Subcutaneous adipose tissue (tissue), 4 donors: ENCODE measurements around the gene LIX1L. TPM values are rescaled to one million over a fixed set of nuclear protein-coding genes. Genes with fewer than 3 reads are reported as not detected.

Experiments
- CTCF ChIP-seq: fragments of 450-650 bp; IDR thresholded peaks from one replicate; pipeline ENCODE4 v1.5.1; 2016; ENCODE audit warnings: low read depth, mild to moderate bottlenecking, control low read depth, antibody characterized with exemption, moderate library complexity
- total RNA-seq, 4 donors: library from RNA; depleted of rRNA; stranded (reverse); fragments of >200 nt; gene quantifications; one replicate each; pipeline ENCODE4 v1.1.0, GENCODE V29; 2016

Gene LIX1L
- 10 to 100 TPM; 21.4 to 26.4 (median 22.5) TPM for total RNA-seq

DNA sequence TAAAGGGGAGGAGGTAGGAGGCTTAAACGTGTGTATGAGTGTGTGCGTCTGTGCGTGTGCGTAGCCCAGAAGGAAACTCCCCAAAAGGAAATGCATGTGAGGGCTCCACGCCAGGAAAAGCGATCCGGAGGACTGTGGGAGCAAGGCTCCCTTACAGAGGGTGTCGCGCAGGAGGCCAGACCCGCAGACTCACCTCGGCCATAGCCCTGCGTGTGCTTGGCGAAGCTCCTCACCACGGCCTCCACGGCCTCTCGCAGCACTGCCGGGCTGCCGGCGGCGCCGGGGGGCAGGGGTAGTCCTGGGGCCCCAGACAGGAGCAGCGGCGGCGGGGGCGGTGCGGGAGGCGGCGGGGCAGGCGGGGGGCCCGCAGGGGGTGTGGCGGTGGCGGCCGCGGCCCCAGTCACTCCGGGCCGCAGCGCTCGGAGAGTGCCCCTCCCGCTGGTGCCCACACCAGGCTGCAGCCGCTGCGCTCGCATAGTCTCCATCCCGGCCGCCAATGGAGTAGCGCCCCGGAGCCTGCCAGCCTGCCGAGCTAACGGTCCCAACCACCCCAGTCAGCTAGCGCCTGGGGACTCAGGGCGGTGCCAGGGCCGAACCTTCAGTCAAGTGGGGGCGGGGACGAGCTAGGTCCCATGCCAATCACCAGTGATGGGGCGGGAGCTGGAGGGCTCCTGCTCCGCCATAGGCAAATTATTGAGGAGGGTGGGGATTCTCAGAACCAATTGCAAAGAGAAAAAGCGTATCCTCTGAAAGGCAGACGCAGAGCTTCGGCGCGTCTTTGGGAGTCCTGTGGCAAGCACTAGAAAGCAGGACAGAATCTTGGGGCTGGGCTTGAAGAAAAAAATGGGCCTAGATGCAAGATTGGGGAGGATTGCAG, at the start of gene LIX1L:
LIX1L (minus strand) TSS at position 575 of the 877 bp plus-strand sequence; CDS start at position 485, 90 bp downstream.
- no peak for TF ChIP-seq CTCF

DNA sequence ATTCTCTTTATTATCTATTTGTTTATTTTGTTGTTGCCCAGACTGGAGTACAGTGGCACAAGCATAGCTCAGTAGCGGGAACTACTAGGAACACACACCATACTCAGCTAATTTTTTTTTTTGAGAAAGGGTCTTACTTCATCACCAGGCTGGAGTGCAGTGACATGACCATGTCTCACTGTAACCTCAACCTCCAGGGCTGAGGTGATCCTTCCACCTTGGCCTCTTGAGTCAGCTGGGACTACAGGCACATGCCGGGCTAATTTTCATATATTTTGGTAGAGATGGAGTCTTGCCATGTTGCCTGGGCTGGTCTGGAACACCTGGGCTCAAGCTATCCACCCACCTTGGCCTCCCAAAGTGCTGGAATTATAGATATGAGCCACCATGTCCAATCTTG, 43.9 kb upstream of the LIX1L start:
- TF ChIP-seq CTCF, result no peak

GRCh38 chr1:145999321-146000024, 41.7 kb upstream of the LIX1L start:
- TF ChIP-seq CTCF, result no peak

GRCh38 chr1:145997718-145998023, 39.9 kb upstream of the LIX1L start:
- TF ChIP-seq CTCF, result no peak

DNA sequence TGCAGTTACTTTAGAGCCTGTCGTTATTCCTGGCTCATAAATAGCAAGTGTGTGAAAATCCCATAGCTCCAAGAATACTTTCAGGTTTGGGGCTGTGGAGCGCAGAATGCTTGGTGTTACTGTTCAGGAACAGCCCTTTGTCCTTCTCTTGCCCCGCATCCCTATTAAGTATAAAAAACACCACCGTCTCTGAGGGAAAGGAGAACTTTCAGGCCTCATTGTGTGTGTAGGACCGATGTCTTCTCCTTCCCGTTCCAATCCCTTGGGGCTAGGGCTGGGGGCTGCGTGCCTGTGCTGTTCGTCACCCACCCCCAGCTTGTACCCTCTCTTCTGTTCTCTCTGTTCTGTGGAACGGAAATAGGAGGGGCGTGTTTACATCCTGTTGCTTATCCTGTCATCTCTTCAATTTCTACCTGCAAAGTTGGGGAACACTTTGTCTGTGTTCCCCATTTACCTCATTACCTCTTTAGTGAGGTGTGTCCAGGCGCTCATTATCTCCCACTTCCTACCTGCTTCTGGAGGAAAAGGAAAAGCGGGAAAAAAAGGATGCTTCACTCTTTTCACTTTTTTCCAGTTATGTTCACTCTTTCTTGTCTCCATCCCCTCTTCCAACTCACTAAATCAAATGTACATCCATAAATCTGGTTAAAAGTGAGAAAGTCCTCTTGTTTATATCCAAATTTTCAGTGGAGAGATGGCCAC, 39.4 kb upstream of the LIX1L start:
- TF ChIP-seq CTCF, result no peak

GRCh38 chr1:145996433-145997015, 38.7 kb upstream of the LIX1L start, which contains the start of gene TXNIP:
Gene TXNIP (minus strand): TSS chr1:145996579. CDS start chr1:145996266, 313 bp downstream.
- TF ChIP-seq CTCF, result no peak
